ENCODE results near the gene INPP5K.
"Not testable (repeated sequence)": the region's sequence is repeated elsewhere in the genome, so short reads cannot be mapped to it uniquely, and the experiment has no call there.

The INPP5K gene

GRCh38 chr17:1508709-1509108 is 7.7 kb downstream of the INPP5K start:
- not testable (repeated sequence) for DNase-seq (ENCODE audit: low read depth in 1 of 2, low spot score in 1 of 2)

- no peak for DNase-seq (ENCODE audit: low read depth in 1 of 2, low spot score in 1 of 2)
Measured at GRCh38 chr17:1506649-1507267, 9.7 kb downstream of the INPP5K start.

- DNase-seq (ENCODE audit: low read depth in 1 of 2, low spot score in 1 of 2), result no peak
Measured at GRCh38 chr17:1505586-1505985, 10.8 kb downstream of the INPP5K start.

GRCh38 chr17:1504866-1505265 is 11.5 kb downstream of the INPP5K start:
- DNase-seq (ENCODE audit: low read depth in 1 of 2, low spot score in 1 of 2), result no peak

GRCh38 chr17:1503699-1504098 is 12.7 kb downstream of the INPP5K start:
- DNase-seq (ENCODE audit: low read depth in 1 of 2, low spot score in 1 of 2), result no peak

GRCh38 chr17:1498869-1499268 is 17.5 kb downstream of the INPP5K start:
- no peak for DNase-seq (ENCODE audit: low read depth in 1 of 2, low spot score in 1 of 2)

GRCh38 chr17:1498233-1498632 is 18.2 kb downstream of the INPP5K start:
- no peak for DNase-seq (ENCODE audit: low read depth in 1 of 2, low spot score in 1 of 2)

GRCh38 chr17:1497831-1498230 is 18.6 kb downstream of the INPP5K start:
- DNase-seq (ENCODE audit: low read depth in 1 of 2, low spot score in 1 of 2), result no peak

GRCh38 chr17:1496869-1497268 is 19.5 kb downstream of the INPP5K start:
- no peak for DNase-seq (ENCODE audit: low read depth in 1 of 2, low spot score in 1 of 2)

- no peak for DNase-seq (ENCODE audit: low read depth in 1 of 2, low spot score in 1 of 2)
Measured at GRCh38 chr17:1495265-1495989, 21.0 kb downstream of the INPP5K start.

GRCh38 chr17:1494736-1495253 is 21.6 kb downstream of the INPP5K start:
- no peak for DNase-seq (ENCODE audit: low read depth in 1 of 2, low spot score in 1 of 2)

- DNase-seq (ENCODE audit: low read depth in 1 of 2, low spot score in 1 of 2), result no peak
Measured at GRCh38 chr17:1494203-1494602, 22.2 kb downstream of the INPP5K start.

- DNase-seq (ENCODE audit: low read depth in 1 of 2, low spot score in 1 of 2), result no peak
Measured at GRCh38 chr17:1493291-1493980, 23.0 kb downstream of the INPP5K start.

- DNase-seq (ENCODE audit: low read depth in 1 of 2, low spot score in 1 of 2), result no peak
Measured at GRCh38 chr17:1492249-1493206, 23.9 kb downstream of the INPP5K start, which contains the start of gene MYO1C. TSS of gene MYO1C (minus strand) at chr17:1492686. CDS start at chr17:1492487, 199 bp downstream.

GRCh38 chr17:1491443-1492248 is 24.8 kb downstream of the INPP5K start:
- DNase-seq (ENCODE audit: low read depth in 1 of 2, low spot score in 1 of 2), result no peak

- DNase-seq (ENCODE audit: low read depth in 1 of 2, low spot score in 1 of 2), result peak in 1 of 2 donors; percentile 40
Measured at GRCh38 chr17:1490643-1491442, 25.6 kb downstream of the INPP5K start.

- no peak for DNase-seq (ENCODE audit: low read depth in 1 of 2, low spot score in 1 of 2)
Measured at GRCh38 chr17:1488826-1489270, 27.6 kb downstream of the INPP5K start.

GRCh38 chr17:1487939-1488825 is 28.2 kb downstream of the INPP5K start:
- peak in 1 of 2 donors; percentile 46 for DNase-seq (ENCODE audit: low read depth in 1 of 2, low spot score in 1 of 2)

All from activated CD4-positive, alpha-beta T cell treated with anti-CD3 and anti-CD28 coated beads, Interleukin-2, amount 50 U/mL, for 24 hours (primary cell).